BE2C (cell line): Measurements from ENCODE around the gene RASA3.

Experiments
- DNase-seq: peaks from one replicate; pipeline ENCODE4 v3.0.0-alpha.2; 2020
- H3K27me3 ChIP-seq: fragments of 250-450 bp; sonication (Bioruptor Pico); 2 replicates; pipeline ENCODE4 v1.5.1; 2020; ENCODE audit warnings: mild to moderate bottlenecking
- H3K36me3 ChIP-seq: fragments of 250-450 bp; sonication (Bioruptor Pico); 2 replicates; pipeline ENCODE4 v1.5.1; 2020; ENCODE audit warnings: mild to moderate bottlenecking
- H3K4me1 ChIP-seq: fragments of 250-450 bp; sonication (Bioruptor Pico); 2 replicates; pipeline ENCODE4 v1.5.1; 2020
- H3K4me3 ChIP-seq: 2 replicates; pipeline ENCODE4 v1.5.1; 2011; ENCODE audit warnings: low read depth, low read length
- H3K9me3 ChIP-seq: fragments of 250-450 bp; sonication (Bioruptor Pico); 2 replicates; pipeline ENCODE4 v1.5.1; 2020
- TF ChIP-seq, protein P1 (sequence below): IDR thresholded peaks from 2 replicates; pipeline ENCODE4 v1.5.1; 2012; ENCODE audit warnings: mild to moderate bottlenecking, low read depth, low read length

The RASA3 gene

DNA sequence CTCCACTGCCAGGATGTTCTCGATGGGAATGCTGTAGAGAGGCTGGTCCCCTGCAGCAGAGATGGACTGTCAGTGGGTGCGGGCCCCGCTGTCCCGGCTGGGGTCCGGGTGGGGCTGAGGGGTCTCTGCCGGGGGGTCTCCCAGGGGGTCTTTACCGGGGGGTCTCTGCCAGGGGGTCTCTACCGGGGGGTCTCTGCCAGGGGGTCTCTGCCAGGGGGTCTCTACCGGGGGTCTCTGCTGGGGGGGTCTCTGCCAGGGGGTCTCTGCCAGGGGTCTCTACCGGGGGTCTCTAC lies 132.9 kb downstream of the RASA3 start:
- peaks cover 9% of the 10 kb centered on the region; the same call in 1 of the 2 replicates for H3K36me3 ChIP-seq
- TF ChIP-seq, protein P1, sequence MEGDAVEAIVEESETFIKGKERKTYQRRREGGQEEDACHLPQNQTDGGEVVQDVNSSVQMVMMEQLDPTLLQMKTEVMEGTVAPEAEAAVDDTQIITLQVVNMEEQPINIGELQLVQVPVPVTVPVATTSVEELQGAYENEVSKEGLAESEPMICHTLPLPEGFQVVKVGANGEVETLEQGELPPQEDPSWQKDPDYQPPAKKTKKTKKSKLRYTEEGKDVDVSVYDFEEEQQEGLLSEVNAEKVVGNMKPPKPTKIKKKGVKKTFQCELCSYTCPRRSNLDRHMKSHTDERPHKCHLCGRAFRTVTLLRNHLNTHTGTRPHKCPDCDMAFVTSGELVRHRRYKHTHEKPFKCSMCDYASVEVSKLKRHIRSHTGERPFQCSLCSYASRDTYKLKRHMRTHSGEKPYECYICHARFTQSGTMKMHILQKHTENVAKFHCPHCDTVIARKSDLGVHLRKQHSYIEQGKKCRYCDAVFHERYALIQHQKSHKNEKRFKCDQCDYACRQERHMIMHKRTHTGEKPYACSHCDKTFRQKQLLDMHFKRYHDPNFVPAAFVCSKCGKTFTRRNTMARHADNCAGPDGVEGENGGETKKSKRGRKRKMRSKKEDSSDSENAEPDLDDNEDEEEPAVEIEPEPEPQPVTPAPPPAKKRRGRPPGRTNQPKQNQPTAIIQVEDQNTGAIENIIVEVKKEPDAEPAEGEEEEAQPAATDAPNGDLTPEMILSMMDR, result no peak
- no peaks in the 10 kb centered on the region for H3K27me3 ChIP-seq
- H3K9me3 ChIP-seq, result no peaks in the 10 kb centered on the region
- no peak overlapping the region for H3K4me3 ChIP-seq
- peaks cover 8% of the 10 kb centered on the region for H3K4me1 ChIP-seq
- no peak for DNase-seq

DNA sequence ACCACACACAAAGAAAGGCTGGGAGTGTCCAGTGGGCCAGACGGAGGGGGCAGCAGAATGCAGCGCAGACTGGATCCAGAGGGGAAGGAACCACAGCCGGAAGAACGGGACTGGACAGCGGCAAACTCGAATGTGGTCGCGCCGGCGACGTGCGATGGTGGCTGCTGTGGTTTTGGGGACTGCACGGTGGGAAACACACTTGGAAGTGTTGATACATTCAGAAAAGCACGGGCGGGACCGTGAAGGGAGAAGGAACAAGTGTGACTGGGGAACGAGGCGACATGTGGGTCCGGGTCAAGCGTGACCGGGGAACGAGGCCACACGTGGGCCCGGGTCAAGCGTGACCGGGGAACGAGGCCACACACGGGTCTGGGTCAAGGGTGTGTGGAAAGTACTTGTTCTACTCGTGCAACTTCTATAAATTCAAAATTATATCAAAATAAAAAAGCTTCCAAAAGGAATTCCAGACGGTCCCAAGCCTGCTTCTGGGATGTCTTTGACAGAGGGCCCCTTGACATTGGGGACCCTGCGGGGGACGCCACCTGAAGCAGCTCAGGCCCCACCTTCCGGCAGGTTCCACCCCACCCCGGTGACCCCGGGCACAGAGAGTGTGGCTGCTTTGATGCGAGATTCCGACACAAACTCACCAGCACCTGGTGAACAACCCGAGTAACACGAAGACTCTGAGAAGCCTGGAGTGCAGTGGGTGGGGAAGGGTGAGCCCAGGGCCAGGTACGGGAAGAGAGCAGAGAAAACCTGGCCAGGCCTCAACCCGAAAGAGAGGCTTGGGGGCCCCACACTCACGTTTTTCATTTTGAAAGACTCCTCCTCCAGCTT lies 133.4 kb downstream of the RASA3 start:
- no peak overlapping the region for H3K4me3 ChIP-seq
- no peak for DNase-seq
- peaks cover 8% of the 10 kb centered on the region for H3K4me1 ChIP-seq
- peaks cover 9% of the 10 kb centered on the region; the same call in 1 of the 2 replicates for H3K36me3 ChIP-seq
- no peaks in the 10 kb centered on the region for H3K27me3 ChIP-seq
- TF ChIP-seq, protein P1, result no peak
- no peaks in the 10 kb centered on the region for H3K9me3 ChIP-seq

DNA sequence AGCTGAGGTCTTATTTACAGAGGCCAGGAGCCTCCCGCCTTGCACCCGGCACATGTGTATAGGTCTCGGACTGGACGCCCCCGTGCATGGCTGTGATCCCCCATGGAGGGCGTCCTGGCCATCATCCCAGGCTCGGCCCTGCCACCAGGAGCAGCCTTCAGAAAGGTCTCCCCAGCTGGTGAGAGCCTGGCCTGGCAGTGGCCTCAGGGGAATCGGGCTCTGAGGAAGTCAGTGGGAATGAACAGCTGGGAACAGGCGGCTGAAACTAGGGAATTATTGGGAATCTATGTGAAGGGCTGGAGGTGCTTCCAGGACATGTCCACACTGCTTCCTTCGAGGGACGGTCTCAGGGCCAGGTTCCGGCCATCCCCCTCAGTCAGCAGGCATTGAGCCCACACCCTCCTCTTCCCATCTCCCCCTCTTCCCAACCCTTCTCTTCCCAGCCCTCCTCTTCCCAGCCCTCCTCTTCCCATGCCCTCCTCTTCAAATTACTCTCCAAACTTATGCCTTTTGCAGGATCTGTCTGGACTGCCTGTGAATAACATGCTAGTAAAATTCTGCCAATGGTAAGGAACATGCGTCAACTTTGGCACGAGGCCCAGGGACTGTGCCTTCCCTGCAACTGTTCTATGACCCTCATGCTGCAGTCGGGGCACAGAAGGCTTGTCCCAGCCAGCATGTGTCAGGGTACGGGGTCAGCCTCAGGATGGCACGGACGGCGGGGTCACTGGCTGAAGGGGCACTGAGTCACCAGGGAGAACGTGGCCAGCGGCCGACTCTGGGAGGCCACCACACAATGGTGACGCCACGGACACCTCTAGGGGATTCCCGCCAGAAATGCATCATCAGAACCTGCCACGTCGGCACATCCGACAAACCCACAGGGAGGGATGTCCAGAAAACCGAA lies 134.3 kb downstream of the RASA3 start:
- Histone ChIP-seq H3K9me3 (no peaks in the 10 kb centered on the region), H3K36me3 (peaks cover 9% of the 10 kb centered on the region; the same call in 1 of the 2 replicates), H3K4me3 (no peak overlapping the region), H3K4me1 (peaks cover 8% of the 10 kb centered on the region), H3K27me3 (no peaks in the 10 kb centered on the region)
- TF ChIP-seq, protein P1, result no peak
- peak; percentile 66 for DNase-seq

DNA sequence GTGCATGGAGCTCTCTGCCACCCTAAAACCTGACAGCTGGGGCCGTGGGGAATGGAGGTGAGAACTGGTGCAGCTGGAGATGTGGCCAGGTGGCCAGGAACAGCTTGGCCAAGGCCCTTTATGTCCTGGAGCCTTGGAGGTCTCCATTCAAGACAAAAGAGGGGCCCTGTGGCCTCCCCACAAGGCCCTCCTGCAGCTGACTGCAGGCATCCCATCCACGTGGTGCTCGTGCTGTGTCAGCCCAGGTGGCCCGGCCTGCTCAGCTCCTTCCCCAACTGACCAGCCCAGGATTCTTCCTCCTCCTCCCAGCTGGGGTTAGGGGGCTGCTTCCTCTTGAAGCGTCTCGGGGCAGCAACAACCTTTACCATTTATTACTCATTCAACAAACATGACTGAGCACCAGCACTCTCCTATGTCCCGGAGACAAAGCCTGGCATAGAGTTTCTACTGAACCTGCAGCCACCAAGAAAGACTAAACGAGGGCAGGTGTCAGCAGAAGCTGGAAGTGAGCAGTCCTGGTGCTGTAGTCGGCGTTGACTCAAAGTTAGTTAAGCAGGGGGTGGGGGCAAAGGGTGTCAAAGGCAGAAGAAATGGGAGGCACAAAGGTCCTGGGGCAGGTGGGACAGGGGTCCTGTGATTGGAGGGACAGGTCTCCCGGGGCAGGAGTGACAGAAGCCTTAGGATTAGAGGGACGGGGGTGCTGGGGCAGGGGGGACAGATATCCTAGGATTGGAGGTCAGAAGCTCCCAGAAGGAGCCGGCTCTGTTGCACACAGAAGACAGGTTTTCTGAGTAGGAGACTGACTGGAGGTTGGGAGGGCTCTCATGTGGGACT lies 135.3 kb downstream of the RASA3 start:
- DNase-seq, result no peak
- Histone ChIP-seq H3K9me3 (no peaks in the 10 kb centered on the region), H3K4me1 (peaks cover 8% of the 10 kb centered on the region), H3K27me3 (no peaks in the 10 kb centered on the region), H3K36me3 (peaks cover 7% of the 10 kb centered on the region; the same call in 1 of the 2 replicates), H3K4me3 (no peak overlapping the region)
- TF ChIP-seq, protein P1, result no peak

DNA sequence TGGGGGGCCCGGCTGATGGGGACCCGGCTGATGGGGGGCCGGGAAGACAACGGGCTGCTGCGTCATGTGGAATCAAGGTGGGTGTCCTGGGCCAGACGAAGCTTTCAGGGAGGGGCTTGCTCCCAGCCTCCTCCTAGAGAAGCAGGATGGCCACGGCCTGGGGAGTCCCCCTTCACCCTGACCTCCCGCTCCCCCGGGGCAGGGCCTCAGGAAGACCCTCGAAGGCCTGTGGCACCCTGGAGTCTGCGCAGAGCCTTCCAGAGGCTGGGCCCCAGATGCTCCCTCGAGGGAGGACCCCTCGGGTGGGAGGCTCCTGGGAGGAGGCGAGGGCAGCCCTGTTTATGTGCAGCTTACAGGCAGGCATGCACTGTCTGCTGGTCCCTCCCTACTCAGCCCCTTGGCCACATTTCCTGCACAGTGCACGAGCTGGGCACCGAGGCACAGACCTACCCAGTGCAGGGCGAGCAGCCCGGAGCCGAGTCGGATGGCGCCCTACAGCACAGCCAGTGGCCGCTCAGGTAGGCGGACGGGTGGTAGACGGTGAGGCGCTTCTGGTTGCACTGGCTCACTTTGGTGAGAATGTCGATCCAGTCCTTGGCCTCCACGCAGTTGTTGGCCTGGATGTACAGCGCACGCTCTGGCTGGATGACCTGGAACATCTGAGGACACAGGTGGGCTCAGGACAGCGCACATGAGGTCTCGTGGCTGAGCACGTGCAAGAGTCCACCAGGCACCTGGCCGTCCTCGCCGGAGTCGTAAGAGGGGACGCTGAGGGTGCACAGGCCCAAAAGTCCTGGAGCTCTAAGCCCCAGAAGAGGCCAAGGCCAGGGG lies 136.1 kb downstream of the RASA3 start:
- peaks cover 8% of the 10 kb centered on the region for H3K4me1 ChIP-seq
- H3K36me3 ChIP-seq, result peaks cover 14% of the 10 kb centered on the region
- no peak for DNase-seq
- H3K9me3 ChIP-seq, result no peaks in the 10 kb centered on the region
- TF ChIP-seq, protein P1, result no peak
- no peak overlapping the region for H3K4me3 ChIP-seq
- no peaks in the 10 kb centered on the region for H3K27me3 ChIP-seq
